ENCODE measurements around the gene MIGA2. TPM values are rescaled to one million over a fixed set of nuclear protein-coding genes. Genes with fewer than 3 reads are reported as not detected.

The MIGA2 gene
- total and polyA plus RNA-seq, 2 donors (not counting 1 experiment from before 2014, with no cell fraction given), result 62.1 to 78.1 TPM

GRCh38 chr9:129101279-129101678, 64.9 kb downstream of the MIGA2 start:
- H3K9me3 Mint-ChIP-seq (ENCODE audit: insufficient read depth), result no peaks in the 10 kb centered on the region
- intact Hi-C loops (cut with micrococcal nuclease), result no loop called here
- no peak overlapping the region for H3K4me3 Mint-ChIP-seq
- 94% methylated on average over 4 of the region's 7 CpGs for WGBS (ENCODE audit: insufficient coverage)
- Histone ChIP-seq H4K20me1 (ENCODE audit: control insufficient read depth, insufficient read depth, low read length, poor library complexity, severe bottlenecking) (no peaks in the 10 kb centered on the region), H2AFZ (ENCODE audit: insufficient read depth, low read depth, low read length, poor library complexity, severe bottlenecking) (no peak overlapping the region), H3K36me3 (replicated peaks in 1 of 2; ENCODE audit: control extremely low read depth in 1 of 2, control insufficient read depth in 1 of 2, extremely low read depth in 1 of 2, insufficient read depth in 2 of 2, low read length in 1 of 2) (no peaks in the 10 kb centered on the region), H3K27me3 (replicated peaks in 1 of 4; ENCODE audit: control extremely low read depth in 1 of 4, control insufficient read depth in 3 of 4, insufficient read depth in 4 of 4, low read length in 3 of 4) (no peaks in the 10 kb centered on the region), H3K4me2 (replicated peaks; ENCODE audit: low read depth, low read length, poor library complexity, severe bottlenecking) (no peak overlapping the region), H3K79me2 (ENCODE audit: control insufficient read depth, insufficient read depth, low read length) (no peaks in the 10 kb centered on the region), H3K4me3 (ENCODE audit: control extremely low read depth in 1 of 5, extremely low read depth in 1 of 5, insufficient read depth in 1 of 5, low read depth in 2 of 5, low read length in 4 of 5) (no peak overlapping the region), H3K4me1 (ENCODE audit: control insufficient read depth in 2 of 2, insufficient read depth in 2 of 2, low read length in 2 of 2) (no peaks in the 10 kb centered on the region), H3K9me3 (ENCODE audit: control extremely low read depth in 1 of 3, control insufficient read depth in 2 of 3, insufficient read depth in 1 of 3, low read length in 2 of 3) (no peaks in the 10 kb centered on the region), H3K9ac (ENCODE audit: low read length) (no peak overlapping the region), H3K27ac (ENCODE audit: low read length in 2 of 2) (no peak overlapping the region)
- H3K27ac Mint-ChIP-seq, result no peak overlapping the region
- H3K4me1 Mint-ChIP-seq, result no peaks in the 10 kb centered on the region
- ATAC-seq (ENCODE audit: low read depth) (no peak), DNase-seq (no peak)
- ChIA-PET CTCF (interaction anchor here (1.5 kb wide), 1 partner anchor 31 kb away, joined by 4 read pairs; no protein-coding TSS in a partner anchor), POLR2A (no interaction called here)
- H3K27me3 Mint-ChIP-seq, result no peaks in the 10 kb centered on the region
- no peak for TF ChIP-seq CTCF (IDR thresholded peaks at IDR 0.05)
- no peak for TF ChIP-seq EZH2 (IDR thresholded peaks at IDR 0.05; ENCODE audit: borderline replicate concordance, insufficient read depth, low read depth, low read length, poor library complexity, severe bottlenecking)

- CTCF ChIA-PET, result interaction anchor here (1.5 kb wide), 1 partner anchor 30 kb away, joined by 4 read pairs; no protein-coding TSS in a partner anchor
- Histone ChIP-seq H3K9ac (ENCODE audit: low read length) (no peak overlapping the region), H3K27me3 (replicated peaks in 1 of 4; ENCODE audit: control extremely low read depth in 1 of 4, control insufficient read depth in 3 of 4, insufficient read depth in 4 of 4, low read length in 3 of 4) (no peaks in the 10 kb centered on the region), H2AFZ (ENCODE audit: insufficient read depth, low read depth, low read length, poor library complexity, severe bottlenecking) (no peak overlapping the region), H3K4me3 (ENCODE audit: control extremely low read depth in 1 of 5, extremely low read depth in 1 of 5, insufficient read depth in 1 of 5, low read depth in 2 of 5, low read length in 4 of 5) (no peak overlapping the region), H3K79me2 (ENCODE audit: control insufficient read depth, insufficient read depth, low read length) (no peaks in the 10 kb centered on the region), H4K20me1 (ENCODE audit: control insufficient read depth, insufficient read depth, low read length, poor library complexity, severe bottlenecking) (no peaks in the 10 kb centered on the region), H3K4me1 (ENCODE audit: control insufficient read depth in 2 of 2, insufficient read depth in 2 of 2, low read length in 2 of 2) (no peaks in the 10 kb centered on the region), H3K36me3 (replicated peaks in 1 of 2; ENCODE audit: control extremely low read depth in 1 of 2, control insufficient read depth in 1 of 2, extremely low read depth in 1 of 2, insufficient read depth in 2 of 2, low read length in 1 of 2) (no peaks in the 10 kb centered on the region), H3K4me2 (replicated peaks; ENCODE audit: low read depth, low read length, poor library complexity, severe bottlenecking) (no peak overlapping the region), H3K27ac (ENCODE audit: low read length in 2 of 2) (no peak overlapping the region), H3K9me3 (ENCODE audit: control extremely low read depth in 1 of 3, control insufficient read depth in 2 of 3, insufficient read depth in 1 of 3, low read length in 2 of 3) (no peaks in the 10 kb centered on the region)
- H3K27me3 Mint-ChIP-seq, result no peaks in the 10 kb centered on the region
- intact Hi-C loops (cut with micrococcal nuclease), result no loop called here
- DNase-seq (no peak), ATAC-seq (ENCODE audit: low read depth) (no peak)
- POLR2A ChIA-PET, result no interaction called here
- no peak overlapping the region for H3K4me3 Mint-ChIP-seq
- no peak for TF ChIP-seq EZH2 (IDR thresholded peaks at IDR 0.05; ENCODE audit: borderline replicate concordance, insufficient read depth, low read depth, low read length, poor library complexity, severe bottlenecking)
- no peak for TF ChIP-seq CTCF (IDR thresholded peaks at IDR 0.05)
- 82% methylated on average over 13 of the region's 13 CpGs for WGBS (ENCODE audit: insufficient coverage)
- no peak overlapping the region for H3K27ac Mint-ChIP-seq
- no peaks in the 10 kb centered on the region for H3K9me3 Mint-ChIP-seq (ENCODE audit: insufficient read depth)
- no peaks in the 10 kb centered on the region for H3K4me1 Mint-ChIP-seq
Observed at GRCh38 chr9:129102095-129102525, 65.7 kb downstream of the MIGA2 start.

Data from B cell (primary cell).